HuH-7 (cell line): ENCODE data around the gene LEO1.
"Not testable (repeated sequence)": the region's sequence is repeated elsewhere in the genome, so short reads cannot be mapped to it uniquely, and the experiment has no call there.

Experiments
- DNase-seq: peaks from one replicate; pipeline ENCODE4 v3.0.0; 2011; ENCODE audit warnings: low spot score

The LEO1 gene

DNA sequence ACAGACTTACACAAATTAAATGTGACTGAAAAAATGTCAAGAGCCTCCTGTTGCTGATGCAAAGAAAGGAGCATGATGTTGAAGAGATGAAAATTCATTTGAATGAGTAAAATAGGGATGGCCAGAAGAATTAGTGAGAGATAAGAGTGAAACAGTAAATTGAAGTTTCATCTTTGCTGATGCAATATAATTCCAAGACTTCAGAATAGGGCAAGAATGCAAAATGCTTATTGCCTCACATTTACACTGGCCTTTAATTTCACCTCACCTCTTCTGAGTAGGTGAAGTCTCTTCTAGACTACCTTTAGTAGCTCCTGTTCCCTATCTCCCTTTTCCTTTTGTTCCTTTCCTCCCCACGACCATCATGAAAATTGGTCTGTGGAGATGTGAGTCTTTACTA, 32.1 kb upstream of the LEO1 start:
- DNase-seq: no peak

DNA sequence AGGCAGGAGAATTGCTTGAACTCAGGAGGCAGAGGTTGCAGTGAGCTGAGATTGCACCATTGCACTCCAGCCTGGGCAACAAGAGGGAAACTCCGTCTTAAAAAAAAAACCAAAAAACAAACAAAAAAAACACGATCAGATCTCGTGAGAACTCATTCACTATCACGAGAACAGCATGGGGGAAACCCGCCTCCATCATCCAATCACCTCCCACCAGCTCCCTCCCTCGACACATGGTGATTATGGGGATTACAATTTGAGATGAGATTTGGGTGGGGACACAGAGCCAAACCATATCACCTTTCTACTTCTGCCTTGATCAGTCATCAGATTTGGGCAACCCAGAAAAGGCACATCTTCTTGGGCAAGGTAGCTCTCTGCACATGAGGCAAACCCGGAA, 31.5 kb upstream of the LEO1 start:
- not testable (repeated sequence) for DNase-seq

DNA sequence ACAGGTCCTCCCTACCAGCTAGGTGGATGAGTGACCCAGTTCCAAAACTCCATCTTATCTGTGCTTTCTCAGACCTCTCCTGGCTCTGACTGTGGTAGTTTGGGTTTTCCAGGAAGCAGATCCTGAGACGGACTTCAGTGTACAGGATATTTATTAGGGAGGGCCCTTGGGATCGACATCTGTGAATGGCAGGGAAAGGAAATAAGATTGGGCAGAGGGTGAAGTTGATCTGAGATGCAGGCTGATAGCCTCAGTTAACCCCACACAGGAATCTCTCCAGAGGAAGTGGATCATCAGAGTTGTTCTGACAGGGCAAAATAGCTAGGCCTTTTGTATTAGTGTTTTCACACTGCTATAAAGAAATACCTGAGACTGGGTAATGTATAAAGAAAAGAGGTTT, 30.8 kb upstream of the LEO1 start:
- DNase-seq: no peak

DNA sequence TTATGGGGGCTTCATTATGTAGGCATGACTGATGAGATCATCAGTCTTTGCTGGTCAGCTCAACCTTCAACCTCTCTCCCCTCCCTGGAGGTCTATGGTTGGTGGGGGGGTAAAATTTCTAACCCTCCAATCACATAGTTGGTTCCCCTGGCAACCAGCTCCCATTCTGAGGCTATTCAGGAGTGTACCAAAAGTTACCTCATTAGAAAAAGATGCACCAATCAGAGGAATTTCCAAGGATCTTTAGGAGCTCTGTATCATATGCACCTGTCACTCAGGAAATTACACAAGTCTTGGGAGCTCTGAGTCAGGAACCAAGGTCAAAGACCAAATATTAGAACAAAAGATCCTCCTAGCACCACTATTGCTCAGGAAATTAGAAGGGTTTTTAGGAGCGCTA, 21.4 kb upstream of the LEO1 start:
- DNase-seq: no peak

DNA sequence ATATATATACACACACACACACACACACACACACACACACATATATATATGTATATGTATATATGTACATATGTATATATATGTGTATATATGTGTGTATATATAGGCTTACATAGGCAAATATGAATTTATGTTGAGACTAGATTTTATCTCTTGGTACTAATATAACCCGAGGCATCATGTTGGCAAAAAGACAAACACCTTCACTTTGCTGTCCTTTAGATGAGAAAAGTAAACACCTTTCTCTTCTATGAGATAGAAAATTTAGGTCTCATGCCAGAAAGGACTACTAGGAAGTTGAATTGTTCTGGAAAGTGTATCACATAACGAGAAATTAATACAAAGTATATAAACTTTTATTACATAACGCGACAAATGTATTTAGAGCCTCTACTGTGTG, 19.6 kb upstream of the LEO1 start:
- DNase-seq: no peak

DNA sequence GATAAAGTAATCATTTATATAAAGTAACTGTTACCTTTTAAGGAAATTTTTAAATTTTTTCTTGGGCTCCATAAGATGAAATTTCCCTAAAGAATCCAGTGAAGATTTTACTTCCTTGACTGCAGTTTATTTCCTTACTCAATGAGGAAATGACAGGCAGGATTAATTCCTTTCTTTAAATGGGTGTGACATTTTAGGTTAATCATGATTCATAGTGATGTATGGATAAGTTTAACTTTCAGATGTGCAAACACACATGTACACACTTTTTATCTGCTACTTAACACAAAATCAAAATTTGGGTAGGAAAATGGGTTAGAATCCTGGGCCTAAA, 11.2 kb upstream of the LEO1 start:
- no peak for DNase-seq

DNA sequence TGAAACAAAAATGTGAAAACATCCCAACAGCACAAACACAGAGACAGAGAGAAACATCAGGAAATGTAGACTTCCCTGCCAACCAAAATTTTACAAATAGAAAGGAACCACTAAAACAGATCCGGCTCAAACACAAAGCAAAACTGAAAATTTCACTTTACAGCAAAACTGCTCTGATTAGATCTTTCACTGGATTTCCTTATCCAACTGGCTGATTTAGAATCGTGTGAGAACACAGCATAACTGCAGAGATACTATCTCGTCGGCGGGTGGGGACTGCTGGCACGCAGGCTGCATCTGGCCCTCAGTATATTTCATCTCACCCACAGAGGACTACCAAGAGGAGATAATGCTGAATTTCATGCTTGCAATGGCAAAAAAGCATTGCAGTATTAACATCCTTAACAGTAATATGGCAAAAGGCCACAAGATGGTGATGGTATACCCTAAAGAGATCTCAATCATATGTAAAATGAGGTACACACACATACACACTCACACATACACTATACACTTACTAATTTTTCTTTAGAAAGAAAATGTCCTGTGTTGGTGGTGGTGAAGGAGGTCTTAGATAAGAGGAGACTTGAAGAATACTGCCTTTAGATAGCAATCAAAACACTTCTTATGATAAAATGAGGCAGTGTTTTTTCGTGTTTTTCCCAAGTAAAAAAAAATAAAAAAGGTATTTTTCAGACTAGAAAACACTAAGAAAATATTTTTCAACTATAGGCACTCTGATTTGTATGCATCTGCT, 10.6 kb upstream of the LEO1 start:
- DNase-seq: peak; percentile 49

DNA sequence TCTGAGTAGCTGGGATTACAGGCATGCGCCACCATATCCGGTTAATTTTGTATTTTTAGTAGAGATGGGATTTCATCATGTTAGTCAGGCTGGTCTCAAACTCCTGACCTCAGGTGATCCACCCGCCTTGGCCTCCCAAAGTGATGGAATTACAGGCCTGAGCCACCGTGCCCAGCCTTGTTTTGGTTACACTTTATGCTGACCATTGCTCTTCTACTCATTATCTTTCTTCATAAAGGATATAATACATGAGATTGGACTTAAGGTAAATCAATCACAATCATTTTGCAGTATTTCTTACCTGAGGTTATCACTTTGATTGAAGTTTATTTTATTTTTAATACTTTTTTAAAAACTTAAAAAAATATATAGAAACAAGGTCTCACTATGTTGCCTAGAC, 2.2 kb upstream of the LEO1 start:
- DNase-seq: no peak

DNA sequence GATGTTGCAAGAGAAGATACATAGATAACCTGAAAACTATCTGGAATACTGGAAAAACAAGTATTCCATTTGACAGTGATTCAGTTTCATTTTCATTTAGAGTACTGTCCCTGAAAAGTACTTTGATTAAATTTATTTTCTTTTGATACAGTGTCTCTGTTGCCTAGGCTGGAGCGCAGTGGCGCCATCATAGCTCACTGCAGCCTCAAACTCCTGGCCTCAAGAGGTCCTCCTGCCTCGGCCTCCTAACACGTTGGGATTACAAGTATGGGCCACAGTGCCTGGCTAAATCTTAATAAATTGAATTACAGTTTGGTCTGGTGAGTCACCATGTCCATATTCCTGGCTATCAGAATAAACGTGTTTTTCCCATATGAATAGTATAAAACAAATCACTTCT, 1.6 kb upstream of the LEO1 start:
- no peak for DNase-seq

DNA sequence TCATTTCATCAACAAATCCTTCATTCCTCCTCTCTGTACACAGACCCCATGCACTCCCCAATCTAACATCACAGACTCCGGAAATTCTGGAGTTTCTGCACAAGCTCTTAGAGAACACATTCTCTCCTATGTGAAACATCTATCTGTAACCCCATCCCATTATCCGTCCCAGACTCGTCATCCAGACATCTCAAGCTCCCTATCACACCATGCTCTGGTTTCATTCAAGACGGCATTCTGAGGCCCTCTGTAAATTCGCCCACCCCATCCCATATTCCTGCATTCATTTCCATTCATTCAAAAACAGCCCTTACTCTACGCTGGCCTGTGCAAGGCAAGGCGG, 575 bp downstream of the LEO1 start:
- DNase-seq: peak; percentile 28

DNA sequence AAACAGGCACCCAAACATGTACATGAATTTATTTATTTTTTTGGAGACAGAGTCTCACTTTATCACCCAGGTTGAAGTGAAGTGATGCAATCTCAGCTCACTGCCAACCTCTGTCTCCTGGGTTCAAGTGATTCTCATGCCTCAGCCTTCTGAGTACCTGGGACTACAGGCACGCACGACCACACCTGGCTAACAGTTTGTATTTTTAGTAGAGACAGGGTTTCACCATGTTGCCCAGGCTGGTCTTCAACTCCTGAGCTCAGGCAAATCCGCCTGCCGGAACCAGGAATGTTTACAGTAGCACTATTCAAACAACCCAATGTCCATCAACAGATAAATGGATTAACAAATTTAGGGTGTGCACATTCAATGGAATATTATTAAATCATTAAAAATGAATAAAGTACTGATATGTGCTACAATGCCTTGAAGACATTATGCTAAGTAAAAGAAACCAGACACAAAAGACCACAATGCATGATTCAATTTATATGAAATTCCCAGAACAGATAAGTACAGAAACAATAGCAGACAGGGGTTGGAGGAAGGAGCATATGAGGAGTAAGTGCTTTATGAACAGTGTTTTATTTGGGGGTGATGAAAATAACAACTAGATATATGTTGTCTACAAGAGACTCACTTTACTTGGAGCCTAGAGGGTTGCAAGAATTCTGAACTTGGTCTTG, 1.3 kb downstream of the LEO1 start:
- DNase-seq: no peak

DNA sequence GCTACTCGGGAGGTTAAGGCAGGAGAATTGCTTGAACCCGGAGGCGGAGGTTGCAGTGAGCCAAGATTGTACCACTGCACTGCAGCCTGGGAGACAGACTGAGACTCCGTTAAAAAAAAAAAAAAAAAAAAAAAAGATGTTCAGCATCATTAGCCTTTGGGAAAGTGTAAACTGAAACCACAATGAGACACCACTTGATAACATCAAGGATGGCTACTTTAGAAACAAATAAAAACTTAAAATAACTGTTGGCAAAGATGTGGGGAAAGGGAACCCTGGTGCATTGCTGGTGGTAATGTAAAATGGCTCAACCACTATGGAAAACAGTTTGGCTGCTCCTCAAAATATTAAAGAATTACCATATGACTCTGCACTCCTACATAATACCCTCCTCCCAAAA, 1.9 kb downstream of the LEO1 start:
- no peak for DNase-seq

DNA sequence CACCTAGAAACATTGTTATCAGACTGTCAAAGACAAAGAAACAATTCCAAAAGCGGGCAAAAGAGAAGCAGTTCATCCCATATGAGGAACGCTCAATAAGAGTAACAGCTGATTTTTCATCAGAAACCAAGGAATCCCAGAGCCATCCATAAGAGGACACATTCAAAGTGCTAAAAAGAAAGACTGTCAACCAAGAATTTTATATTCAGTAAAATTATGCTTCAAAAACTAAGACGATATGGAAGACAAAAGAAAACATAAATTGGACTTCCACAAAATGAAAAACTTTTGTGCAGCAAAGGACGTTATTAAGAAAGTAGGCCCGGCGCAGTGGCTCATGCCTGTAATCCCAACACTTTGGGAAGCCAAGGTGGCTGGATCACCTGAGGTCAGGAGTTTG, 4.0 kb downstream of the LEO1 start:
- no peak for DNase-seq

DNA sequence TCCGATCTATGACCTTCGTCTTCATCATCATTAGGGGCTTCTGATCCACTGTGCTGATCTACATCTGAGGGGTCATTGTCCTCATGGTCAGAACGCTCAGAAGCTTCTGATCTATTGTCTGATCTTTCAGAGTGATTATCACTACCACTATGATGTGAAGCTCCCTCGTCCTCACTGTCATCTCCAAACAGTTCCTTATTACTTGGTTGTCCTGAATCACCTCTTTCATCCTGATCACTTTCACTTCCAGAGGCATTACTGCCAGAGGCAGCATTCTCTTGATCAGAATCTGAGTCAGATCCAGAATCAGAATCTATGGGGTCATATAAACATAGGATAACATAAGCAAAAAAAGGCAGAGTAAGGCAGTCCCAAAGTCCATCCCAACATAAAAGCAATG, 5.4 kb downstream of the LEO1 start:
- no peak for DNase-seq

DNA sequence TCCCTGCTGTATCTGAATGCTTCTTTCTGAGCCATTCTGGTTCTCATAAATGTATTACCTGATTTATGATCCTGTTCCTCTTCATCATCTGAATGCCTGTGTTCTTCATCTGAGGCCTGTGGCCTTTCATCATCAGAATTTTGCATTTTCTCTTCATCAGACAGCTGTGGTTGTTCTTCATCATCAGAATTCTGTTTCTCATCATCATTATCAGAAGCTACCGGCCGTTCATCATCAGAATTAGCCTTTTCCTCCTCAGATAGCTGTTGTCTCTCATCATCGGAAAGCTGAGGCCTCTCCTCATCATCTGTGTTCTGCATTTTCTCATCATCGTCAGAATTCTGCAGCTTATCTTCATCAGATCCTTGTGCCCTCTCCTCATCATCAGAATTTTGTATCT, 5.9 kb downstream of the LEO1 start:
- DNase-seq: no peak

DNA sequence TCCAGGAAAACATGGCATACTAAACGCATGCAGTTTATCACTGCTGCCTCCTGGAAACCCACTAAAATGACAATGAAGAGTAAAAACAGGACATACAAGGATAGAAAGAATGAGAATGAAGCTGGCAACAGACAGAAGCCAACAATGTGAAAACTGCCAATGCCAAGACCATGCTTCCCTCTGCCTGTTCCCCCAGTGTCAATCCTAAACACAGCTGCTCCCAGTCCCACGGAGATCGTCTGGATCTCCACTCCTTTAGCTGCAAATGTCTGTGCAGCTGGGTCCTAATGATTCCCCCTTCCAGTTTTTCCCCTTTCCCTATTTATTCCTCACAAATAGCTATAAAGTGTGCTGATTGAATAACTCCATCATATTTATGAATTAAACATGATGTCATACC, 16.1 kb downstream of the LEO1 start:
- DNase-seq: no peak

DNA sequence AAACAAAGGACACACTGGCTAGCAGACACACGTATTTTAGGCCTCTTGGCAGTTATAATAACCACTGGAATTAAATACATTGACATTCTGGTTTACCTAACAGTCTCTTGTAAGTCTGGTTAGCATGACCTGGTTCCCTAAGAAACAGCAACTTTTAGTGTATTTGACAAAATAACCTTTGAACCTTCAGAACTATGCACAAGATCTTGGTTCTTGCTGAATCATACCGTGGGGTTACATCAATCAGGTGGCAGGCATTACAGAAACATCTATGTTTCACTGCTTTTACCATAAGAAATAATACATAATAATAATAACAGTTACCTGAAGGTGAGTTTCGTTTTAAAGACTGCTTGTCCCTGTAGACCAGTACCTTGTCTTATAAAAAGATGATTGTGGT, 18.8 kb downstream of the LEO1 start:
- no peak for DNase-seq

DNA sequence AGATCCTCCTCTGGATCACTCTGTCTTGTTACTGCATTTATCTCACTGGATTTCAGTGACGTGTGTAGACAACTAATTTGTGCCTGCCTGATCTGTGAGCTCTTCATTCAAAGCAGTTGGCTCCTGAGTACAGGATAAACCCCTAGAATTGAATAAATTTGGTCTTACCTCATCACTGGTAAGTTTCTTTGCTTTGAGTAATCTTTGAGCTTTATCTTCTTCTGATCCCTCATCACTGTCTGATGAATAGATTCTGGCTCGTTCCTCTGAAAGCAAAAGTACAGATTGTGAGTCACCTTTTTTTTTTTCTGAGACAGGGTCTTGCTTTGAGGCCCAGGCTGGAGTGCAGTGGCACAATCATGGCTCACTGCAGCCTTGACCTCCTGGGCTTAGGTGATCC, 24.5 kb downstream of the LEO1 start:
- no peak for DNase-seq

DNA sequence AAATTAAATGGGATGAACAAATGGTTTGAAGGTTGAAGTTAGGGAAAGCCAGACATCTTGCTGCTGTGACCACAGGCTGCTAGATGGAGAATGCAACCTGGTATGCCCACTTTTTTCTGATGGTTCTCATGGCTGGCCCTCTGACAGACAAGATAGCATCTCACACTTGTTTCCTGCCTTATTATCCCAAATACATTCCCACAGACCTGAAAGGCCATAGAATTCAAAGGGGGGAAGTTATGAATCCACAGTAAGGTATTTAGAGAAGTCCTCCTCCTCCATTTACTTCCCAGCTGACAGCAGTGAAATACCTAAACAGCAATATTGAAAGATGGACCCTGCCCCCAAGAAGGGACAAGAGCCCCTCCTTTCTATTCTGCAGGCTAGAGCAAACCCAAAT, 32.4 kb downstream of the LEO1 start:
- no peak for DNase-seq

DNA sequence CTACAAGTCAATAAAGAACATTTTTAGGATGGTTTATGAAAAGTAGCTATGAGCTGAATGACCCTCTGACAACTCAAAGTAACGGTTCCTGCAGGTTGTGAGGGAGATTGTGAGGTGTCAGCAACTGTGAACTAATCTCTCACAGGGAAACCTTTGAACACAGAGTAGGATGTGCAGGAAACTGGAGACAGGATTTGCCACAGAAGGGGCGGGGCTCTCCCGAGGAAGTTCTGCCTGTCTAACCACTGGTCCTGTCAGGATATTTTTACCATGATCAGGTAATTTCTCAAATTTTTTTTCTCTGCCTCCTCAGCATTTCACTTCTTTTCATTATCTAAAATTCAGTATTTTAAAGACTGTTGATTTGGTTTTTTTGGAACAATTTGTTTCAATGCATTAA, 33.3 kb downstream of the LEO1 start:
- DNase-seq: no peak

DNA sequence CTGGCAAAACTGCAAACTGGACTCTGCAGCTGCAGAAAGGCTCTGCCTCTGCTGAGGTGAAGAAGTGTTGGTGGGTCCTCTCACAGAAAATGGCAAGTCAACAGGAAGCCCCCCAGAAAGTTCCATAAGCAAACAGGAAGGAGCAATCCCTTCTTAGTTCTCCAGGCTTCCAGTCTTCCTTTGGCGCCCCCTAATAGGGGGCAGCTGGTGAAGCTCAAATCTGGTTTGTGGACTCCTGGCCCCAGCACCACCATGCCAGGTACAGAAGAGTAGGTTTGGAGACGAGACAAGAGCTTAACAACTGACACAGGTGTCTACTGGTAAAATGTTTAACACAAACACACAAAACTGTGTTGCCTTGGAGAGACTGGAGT, 35.5 kb downstream of the LEO1 start:
- DNase-seq: no peak

DNA sequence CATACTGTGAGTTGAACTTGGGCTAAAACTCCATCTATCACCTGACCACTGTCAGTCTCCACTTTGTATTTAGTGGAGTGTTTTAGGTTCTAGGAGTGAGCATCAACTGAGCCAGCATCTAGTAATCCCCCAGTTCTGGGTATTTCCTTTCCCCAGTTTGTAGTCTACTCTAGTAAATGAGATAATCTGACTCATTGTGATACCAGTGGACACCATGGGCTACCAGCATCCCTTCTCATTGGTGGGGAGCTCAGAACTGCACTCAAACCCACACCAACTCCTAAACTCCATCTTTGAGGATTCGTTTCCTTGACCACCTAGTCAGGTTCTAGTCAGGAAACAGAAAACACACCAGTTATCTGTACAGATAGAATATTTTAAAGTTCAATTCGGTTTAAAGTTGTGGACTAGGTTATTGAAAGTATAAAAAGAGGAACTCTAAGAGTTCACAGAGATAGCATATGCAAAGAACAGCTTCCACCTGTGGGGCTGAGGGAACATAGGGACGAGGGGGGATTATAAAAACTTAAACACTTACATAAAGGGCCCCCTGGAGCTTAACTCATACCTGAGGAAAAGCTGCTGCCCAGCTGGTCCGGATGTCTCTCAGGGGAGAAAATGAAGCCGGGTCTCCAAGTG, 36.0 kb downstream of the LEO1 start:
- DNase-seq: no peak

DNA sequence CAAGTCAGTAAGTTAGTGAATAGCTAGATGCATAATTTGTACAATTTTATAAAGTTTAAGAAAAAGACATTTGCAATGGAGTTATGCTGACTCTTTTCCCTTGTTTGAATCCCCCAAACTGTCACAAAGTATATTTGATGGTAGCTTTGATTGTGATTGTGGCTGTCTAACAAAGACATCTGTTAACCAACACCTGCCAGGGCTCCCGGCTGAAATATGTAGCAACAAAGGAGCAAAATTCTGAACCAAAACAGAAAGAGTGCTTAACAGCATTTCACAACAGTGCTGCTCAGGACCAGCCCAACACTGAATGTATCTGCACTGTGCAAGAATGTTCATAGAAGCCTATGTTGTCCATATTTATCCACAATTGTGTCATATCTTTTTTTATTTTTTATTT, 39.4 kb downstream of the LEO1 start:
- no peak for DNase-seq

DNA sequence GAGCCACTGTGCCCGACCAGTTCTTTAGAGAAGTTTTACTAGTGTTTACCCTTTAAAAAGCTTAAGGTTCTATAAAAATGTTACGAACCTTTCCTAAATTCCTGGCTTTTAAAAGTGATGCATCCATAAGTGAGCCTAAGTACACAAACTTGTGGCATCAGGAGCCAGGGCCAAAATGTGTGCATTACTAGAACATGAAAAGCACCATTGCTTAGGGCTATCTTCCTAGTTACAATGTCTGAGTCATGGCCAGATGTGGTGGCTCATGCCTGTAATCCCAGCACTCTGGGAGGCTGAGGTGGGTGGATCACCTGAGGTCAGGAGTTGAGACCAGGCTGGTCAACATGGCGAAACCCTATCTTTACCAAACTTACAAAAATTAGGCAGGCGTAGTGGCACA, 39.9 kb downstream of the LEO1 start:
- no peak for DNase-seq
